Transverse colon (tissue), 3 donors: ENCODE measurements around the gene ISM2.

Experiments used
- EP300 ChIP-seq: sonication (generic); formaldehyde crosslinking; IDR thresholded peaks from one replicate; pipeline ENCODE4 v1.6.1; 2017; ENCODE audit warnings: antibody characterized with exemption, low read depth
- TF ChIP-seq, protein P1 (sequence below), 5 experiments: fragments of 200-600 bp in 3 of 5; fragments of 450-650 bp in 2 of 5; sonication (generic) in 3 of 5; IDR thresholded peaks; 1 replicate in 2 of 5; 2 replicates in 3 of 5; pipeline ENCODE4 v1.5.1; 2016 to 2017; ENCODE audit warnings: antibody characterized with exemption in 5 of 5, inconsistent platforms in 3 of 5, mild to moderate bottlenecking in 2 of 5, moderate library complexity in 1 of 5

- TF ChIP-seq, protein P1, sequence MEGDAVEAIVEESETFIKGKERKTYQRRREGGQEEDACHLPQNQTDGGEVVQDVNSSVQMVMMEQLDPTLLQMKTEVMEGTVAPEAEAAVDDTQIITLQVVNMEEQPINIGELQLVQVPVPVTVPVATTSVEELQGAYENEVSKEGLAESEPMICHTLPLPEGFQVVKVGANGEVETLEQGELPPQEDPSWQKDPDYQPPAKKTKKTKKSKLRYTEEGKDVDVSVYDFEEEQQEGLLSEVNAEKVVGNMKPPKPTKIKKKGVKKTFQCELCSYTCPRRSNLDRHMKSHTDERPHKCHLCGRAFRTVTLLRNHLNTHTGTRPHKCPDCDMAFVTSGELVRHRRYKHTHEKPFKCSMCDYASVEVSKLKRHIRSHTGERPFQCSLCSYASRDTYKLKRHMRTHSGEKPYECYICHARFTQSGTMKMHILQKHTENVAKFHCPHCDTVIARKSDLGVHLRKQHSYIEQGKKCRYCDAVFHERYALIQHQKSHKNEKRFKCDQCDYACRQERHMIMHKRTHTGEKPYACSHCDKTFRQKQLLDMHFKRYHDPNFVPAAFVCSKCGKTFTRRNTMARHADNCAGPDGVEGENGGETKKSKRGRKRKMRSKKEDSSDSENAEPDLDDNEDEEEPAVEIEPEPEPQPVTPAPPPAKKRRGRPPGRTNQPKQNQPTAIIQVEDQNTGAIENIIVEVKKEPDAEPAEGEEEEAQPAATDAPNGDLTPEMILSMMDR (IDR thresholded peaks at IDR 0.05): no peak
- no peak for TF ChIP-seq EP300
Observed at GRCh38 chr14:77547512-77548180, 49.0 kb upstream of the ISM2 start.
